HG02678 (cell line): Measurements from ENCODE around the gene ABHD10.
"Not testable (repeated sequence)": the region's sequence is repeated elsewhere in the genome, so short reads cannot be mapped to it uniquely, and the experiment has no call there.

Source experiments
- ATAC-seq: cut with Tn5 transposase; IDR thresholded peaks from one replicate; pipeline ENCODE4 v1.9.1; 2021; ENCODE audit warnings: mild to moderate bottlenecking, moderate library complexity; ENCODE audit not compliant: unreplicated experiment

Gene ABHD10

GRCh38 chr3:112020674-112021085, 41.9 kb downstream of the ABHD10 start:
- ATAC-seq = no peak

DNA sequence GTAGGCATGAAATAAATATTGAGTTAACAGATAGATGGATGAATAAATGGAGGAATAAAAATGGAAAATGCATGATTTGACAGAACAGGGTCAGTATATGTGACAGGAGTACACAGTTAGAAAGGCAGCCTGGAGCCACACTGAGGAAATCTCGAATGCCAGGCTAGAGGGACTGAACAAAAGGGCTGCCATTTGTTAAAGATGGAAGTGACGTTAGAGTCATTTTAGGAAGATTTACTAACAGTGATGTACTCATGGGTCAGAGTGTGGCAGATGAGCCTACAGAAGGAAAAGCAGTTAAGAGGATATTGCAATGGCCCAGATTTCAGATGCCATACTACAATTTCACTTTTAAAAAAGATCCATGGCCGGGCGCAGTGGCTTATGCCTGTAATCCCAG, 48.3 kb downstream of the ABHD10 start:
- no peak for ATAC-seq

DNA sequence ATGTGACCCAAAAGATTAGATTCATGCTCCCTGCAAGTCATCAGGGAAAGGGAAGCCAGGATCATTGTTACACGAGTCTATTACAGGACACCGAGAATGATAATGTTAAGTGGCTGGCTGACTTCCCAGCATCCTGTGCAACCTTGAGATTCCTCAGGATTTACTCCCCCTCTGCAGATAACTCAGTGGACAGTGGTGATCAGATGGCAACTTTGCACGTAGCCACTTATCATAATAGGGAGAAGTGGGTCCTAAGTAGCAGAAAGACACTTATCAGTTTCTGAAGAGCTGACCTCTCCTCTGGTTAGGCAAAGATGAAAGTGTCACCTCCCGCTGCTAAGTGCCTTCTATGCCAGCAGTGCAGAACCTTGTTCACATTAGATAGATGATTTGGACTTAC, 49.0 kb downstream of the ABHD10 start:
- ATAC-seq = no peak

DNA sequence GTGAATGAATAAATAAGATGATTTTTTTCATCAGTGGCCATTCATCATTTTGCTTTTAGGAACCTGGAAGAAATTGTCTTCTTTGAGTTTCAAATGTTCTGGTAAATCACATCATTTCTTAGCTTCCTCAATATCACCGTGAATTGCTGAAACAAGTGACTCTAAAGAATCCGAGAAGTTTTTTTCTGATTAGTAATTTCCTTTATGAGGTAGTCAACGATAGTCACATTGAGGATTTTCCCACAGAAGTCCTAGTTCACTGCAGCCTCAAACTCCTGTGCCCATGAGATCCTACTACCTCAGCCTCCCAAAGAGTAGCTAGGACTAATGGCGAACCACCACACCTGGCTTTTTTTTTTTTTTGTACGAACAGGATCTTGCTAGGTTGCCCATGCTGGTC, 52.1 kb downstream of the ABHD10 start:
- ATAC-seq = no peak

DNA sequence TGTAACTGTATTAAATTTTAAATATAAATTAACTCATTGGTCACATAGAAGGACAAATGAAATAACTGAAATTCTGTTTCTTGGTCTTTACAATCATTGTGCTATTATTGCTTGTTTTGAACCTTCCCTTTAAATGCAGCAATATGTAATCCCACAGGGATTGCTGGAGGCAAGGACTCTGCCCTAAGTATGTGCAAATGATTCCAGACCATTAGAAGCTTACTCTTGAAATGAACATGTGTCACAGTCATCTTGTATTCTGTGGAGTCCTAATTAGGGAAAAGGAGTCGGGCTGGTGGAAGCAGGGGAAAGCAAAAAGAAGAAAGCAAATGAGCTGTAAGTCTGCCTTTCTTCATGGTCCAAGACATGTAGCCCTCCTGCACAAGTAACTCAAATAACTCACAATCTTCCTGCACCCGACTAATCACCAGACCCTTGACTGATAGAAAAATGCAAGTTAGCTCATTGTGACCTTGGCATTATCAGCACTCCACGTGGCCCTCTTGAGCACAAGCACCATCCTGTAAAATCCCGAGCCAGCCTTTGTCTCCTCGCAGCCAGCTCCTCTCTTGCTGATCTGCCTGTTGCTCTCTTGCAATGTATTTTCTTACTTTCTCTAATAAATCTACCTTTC, 53.4 kb downstream of the ABHD10 start:
- ATAC-seq = no peak

GRCh38 chr3:112034436-112034835, 55.6 kb downstream of the ABHD10 start, which contains the start of gene TMPRSS7:
Gene TMPRSS7, plus strand, starts transcription at chr3:112034736. Its CDS starts 110 bp downstream, at chr3:112034846.
- ATAC-seq = no peak

DNA sequence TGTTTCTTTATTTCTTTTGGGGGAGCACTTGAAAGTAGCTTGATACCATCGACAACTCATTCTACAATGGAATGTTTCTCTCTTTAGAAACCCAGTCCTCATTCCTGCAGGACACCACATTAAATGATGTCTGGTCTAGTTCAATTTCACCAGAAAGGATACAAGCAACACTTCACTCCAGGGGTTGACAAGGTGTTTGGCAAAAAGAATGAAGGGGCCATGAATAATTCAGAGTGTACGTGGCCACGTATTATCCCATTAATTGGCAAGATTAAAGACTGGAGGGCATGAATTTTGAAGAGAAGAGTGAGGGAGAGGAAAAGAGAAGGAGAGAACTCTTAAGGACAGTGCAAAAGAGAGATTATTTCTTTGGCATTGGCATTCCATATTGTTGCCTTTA, 56.4 kb downstream of the ABHD10 start:
- ATAC-seq = no peak

GRCh38 chr3:112037194-112037593, 58.4 kb downstream of the ABHD10 start:
- not testable (repeated sequence) for ATAC-seq

DNA sequence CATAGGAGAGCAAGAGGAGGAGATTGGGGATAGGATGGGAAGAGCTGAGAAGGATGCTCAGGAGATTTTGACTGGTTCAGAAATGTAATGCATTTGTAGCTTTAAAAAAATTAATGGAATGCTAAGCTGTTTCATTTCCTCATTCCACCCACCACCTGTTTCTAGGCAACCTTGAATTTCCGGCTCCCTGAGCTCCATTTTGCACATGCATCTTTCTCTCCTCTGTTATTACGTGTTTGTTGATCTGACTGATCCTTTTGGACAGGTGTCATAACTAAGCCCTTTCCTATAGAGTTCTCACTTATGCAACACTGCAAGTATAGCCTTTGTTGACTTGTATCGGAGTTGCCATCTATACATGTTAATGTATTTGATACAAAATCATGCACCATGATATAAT, 60.0 kb downstream of the ABHD10 start:
- no peak for ATAC-seq

GRCh38 chr3:112041321-112041720, 62.5 kb downstream of the ABHD10 start:
- ATAC-seq = no peak

DNA sequence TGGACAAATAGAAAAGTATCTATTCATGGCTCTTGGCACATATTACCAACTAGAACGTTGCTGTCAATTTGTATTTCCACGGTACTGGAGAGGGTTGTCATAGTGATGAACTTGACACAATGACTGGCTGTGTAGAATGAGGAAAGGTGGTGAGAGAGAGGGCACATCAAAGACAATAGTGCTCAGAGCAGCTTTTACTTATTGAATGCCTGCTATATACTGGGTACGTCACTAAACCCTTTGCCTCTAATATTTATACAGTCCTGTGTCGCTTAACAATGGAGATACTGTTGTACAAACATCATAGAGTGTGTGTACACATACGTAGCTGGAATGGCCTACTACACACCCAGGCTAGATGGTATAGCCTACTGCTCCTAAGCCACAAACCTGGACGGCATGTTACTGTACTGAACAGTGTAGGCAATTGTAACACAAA, 64.0 kb downstream of the ABHD10 start:
- no peak for ATAC-seq
